Activated CD4-positive, CD25-positive, alpha-beta regulatory T cell treated with anti-CD3 and anti-CD28 coated beads, Interleukin-2, amount 50 U/mL, for 24 hours (primary cell): ENCODE results near the gene UMODL1.

ENCODE experiments used
- ATAC-seq, 2 donors: fragments of 150-1000 bp; cut with Tn5 transposase; one replicate each; pipeline ENCODE4 v1.10.0; 2021; ENCODE audit warnings: mild to moderate bottlenecking in 1 of 2, moderate library complexity in 1 of 2

The UMODL1 gene

GRCh38 chr21:42135386-42136052 is 64.4 kb downstream of the UMODL1 start:
- no peak for ATAC-seq

DNA sequence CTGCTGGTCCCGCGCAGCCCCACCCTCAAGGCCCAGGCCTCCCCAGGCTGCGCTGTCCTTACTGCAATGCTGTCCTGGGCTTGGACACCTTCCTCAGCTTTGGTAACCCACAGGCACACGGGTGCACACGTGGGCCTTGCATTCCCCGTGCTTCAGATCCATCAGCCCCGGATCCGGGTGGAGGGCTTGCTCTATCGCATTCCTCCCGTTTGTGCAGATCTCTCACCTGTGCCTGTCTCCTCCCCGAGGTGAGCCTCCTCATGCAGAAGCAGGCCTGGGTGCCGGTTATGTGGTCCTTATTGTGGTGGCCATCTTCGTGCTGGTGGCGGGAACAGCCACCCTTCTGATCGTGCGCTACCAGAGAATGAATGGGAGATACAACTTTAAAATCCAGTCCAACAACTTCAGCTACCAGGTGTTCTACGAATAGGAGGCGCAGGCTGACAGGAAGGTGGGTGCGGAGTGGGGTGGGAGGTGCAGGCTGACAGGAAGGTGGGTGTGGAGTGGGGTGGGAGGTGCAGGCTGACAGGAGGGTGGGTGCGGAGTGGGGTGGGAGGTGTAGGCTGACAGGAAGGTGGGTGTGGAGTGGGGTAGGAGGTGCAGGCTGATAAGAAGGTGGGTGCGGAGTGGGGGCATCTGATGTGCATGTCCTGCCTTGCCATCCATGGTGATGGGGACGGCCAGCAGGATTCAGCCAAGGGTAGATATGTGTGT is 66.2 kb downstream of the UMODL1 start:
- ATAC-seq: no peak

- ATAC-seq: no peak
Measured at GRCh38 chr21:42140196-42140934, 69.2 kb downstream of the UMODL1 start.

DNA sequence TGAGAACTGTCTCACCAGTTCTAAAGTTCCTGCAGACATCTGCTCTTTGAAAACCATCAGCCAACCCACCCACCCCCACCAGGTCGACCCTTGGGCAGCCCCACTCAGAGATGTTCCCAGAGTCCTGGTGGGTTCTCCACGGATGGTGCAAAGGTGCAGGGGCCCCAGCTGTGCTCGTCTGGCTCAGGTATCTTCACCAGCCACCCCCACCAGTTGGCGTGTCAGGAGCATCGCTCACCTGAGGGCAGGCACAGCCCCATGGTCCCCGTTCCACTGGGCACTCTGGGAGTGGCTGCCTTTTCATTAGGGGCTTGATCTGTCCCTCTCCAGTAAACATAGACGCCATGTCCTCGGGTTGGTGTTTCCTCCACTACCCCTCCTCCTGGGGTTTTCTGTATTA is 70.5 kb downstream of the UMODL1 start:
- ATAC-seq: no peak

- no peak for ATAC-seq
Measured at GRCh38 chr21:42142141-42142540, 71.0 kb downstream of the UMODL1 start.

GRCh38 chr21:42142627-42143026 is 71.5 kb downstream of the UMODL1 start:
- ATAC-seq: no peak

GRCh38 chr21:42143111-42143510 is 72.0 kb downstream of the UMODL1 start:
- no peak for ATAC-seq

- ATAC-seq: no peak
Measured at GRCh38 chr21:42144221-42144620, 73.1 kb downstream of the UMODL1 start.

DNA sequence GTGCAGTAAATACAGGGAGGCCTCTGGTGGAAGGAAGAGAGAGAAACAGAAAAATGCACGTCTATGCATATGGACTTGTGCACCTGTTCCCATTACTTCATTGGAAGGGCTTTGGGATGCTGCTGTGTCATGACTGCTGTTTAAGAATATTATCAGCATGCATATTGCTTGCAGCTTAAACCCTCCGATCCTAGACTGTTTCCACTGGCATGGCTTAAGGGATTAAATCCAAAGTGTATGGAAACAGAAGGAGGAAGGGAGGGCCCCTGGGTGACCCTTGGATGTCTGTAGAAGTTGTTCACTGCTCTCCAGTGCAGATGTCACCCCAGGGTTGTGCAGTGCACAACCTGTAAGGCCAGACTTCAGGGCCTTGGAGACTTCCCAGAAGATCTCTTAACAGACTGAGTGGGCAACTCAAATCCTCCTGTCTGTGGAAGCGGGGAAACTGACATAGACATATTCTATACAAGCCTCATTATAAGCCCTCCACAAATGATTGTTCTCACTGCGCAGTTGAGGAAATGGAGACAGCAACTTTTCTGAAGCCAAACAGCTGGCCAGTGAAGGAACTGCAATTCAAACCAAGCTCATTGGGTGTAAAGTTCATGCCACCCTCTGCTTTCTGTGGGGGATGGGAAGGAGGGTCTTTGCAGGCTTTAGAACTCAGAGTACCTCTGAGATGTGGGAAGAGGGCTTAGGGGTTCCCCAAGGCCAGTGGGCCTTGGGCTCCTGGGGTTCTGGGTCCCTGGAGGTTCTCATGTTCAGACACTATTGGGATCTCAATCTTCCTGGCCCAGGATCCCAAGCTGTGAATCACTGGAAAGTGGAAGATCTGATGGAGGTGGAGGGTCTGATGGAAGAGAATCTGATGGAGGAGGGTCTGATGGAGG is 73.8 kb downstream of the UMODL1 start:
- ATAC-seq: no peak

DNA sequence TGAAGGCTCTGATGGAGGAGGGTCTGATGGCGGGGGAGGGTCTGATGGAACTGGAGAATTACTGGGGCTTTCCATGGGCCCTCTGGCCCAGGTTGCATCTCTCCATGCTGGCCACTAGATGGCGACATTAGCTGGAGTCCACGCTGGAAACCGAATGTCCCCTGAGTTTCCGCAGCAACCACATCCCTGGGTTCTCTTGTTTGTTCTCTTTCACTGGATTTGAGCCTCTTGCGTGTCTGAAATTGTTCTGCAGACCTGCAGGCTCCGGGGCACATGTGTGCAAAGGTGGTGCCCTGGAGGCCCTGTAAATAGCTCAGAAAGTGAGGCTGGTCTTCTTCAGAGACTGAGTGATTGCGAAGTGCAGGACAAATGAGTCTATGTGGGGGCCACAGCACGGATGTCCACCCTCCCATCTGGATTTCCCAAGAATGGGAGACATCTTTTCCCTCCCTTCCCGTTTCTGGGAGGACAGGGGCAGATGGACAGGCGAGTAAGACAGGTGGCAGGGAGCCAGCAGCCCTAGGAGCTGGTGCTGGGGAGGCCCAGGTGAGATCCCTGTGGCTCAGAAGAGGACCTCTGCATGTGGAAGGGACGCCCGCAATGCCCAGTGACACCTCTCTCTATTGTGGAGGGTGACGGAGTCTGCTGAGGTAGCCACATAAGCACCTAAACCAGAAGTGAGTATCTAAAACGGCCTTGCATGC is 74.6 kb downstream of the UMODL1 start:
- peak; percentile 45 to 79 for ATAC-seq

DNA sequence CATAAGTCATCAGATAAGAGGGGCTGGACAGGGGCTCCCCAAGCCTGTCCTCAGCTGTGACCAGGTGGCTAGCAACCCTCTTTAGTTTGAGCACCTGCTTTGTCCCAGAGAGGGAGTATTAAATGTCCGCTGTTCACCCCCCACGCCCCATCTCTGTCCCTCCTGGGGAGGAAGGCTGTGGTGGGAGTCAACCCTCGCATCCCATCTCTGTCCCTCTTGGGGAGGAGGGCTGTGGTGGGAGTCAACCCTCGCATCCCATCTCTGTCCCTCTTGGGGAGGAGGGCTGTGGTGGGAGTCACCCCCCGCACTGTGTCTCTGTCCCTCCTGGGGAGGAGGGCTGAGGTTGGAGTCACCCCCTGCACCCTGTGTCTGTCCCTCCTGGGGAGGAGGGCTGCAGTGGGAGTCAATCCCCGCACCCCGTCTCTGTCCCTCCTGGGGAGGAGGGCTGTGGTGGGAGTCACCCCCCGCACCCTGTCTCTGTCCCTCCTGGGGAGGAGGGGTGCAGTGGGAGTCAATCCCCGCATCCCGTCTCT is 75.2 kb downstream of the UMODL1 start:
- no peak for ATAC-seq

GRCh38 chr21:42146821-42147220 is 75.7 kb downstream of the UMODL1 start:
- ATAC-seq: no peak

- no peak for ATAC-seq
Measured at GRCh38 chr21:42147386-42148020, 76.4 kb downstream of the UMODL1 start.

DNA sequence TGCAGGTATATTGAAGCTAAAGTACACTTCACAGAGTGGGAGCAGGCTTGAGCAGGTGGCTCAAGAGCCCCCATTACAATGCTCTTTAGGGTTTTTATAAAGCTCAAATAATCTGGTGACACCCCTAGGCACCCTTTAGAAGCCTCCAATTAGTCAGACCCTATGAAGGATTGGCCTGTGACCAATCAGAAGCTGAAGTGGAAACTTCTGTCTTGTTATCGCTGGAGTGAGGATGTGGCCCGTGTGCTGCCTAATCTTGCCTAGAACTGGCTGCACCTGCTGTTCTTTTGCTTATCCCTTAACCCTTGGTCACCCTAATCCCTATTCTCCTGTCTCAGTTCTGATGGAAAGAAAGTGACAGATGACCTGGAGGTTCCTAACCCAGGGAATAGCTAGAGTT is 77.0 kb downstream of the UMODL1 start:
- ATAC-seq: no peak

DNA sequence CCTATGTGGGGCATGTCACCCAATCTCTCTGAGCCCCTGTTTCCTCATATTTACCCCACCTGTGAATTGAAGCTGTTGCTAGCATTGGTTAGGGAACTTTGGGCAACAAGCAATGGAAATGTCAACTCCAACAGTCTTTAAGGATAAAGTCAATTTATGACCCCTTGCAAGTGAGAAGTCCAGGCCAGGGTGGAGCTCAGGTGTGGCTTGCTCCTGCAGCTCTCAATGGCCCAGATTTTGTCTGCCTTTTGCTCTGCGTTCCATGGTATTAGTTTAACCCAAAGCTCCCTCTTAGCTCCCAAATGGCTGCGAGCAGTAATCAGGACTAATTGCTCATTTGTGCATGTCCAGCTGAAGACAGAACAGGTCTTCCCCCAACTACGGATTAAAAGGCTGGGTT is 77.5 kb downstream of the UMODL1 start:
- no peak for ATAC-seq

GRCh38 chr21:42149656-42150473 is 78.7 kb downstream of the UMODL1 start:
- no peak for ATAC-seq

DNA sequence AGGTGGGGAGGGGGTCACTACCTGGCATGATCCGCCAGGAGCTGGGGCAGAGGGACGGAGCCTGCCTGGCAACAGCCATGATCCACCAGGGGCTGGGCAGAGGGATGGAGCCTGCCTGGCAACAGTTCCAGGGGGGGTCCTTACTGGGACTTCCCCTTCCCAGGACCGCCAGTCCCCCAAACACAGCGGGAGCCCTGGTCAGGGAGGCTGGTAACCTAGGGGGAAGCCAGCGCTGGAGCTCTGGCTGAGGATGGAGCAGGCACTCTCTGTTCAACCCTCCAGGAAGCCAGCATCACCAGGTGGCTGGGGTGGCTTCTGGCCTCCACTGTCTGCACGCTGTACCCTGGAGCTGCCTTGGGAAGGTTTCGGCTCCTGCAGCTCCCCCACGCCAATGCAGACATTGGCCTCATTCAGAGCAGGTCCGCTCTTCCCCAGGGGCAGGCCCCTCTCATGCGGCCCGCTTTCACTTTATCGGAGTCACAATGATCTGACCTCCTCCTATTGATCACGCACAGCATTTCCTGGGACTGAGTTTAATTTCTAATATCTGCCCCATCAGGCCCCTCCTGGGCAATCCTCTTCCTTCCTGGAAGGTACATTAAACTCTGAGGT is 79.5 kb downstream of the UMODL1 start:
- ATAC-seq: no peak

- ATAC-seq: no peak
Measured at GRCh38 chr21:42151148-42151947, 80.2 kb downstream of the UMODL1 start.

GRCh38 chr21:42151948-42152220 is 80.8 kb downstream of the UMODL1 start:
- no peak for ATAC-seq
